GM18526 (cell line): ENCODE measurements around the gene RAB11FIP3.

ENCODE experiments used
- POLR2A ChIP-seq: IDR thresholded peaks from 3 replicates; pipeline ENCODE4 v1.6.1; 2011; ENCODE audit not compliant: insufficient read length; ENCODE audit errors: extremely low read depth

RAB11FIP3 gene

GRCh38 chr16:473046-474043, 47.9 kb downstream of the RAB11FIP3 start:
- no peak for TF ChIP-seq POLR2A

DNA sequence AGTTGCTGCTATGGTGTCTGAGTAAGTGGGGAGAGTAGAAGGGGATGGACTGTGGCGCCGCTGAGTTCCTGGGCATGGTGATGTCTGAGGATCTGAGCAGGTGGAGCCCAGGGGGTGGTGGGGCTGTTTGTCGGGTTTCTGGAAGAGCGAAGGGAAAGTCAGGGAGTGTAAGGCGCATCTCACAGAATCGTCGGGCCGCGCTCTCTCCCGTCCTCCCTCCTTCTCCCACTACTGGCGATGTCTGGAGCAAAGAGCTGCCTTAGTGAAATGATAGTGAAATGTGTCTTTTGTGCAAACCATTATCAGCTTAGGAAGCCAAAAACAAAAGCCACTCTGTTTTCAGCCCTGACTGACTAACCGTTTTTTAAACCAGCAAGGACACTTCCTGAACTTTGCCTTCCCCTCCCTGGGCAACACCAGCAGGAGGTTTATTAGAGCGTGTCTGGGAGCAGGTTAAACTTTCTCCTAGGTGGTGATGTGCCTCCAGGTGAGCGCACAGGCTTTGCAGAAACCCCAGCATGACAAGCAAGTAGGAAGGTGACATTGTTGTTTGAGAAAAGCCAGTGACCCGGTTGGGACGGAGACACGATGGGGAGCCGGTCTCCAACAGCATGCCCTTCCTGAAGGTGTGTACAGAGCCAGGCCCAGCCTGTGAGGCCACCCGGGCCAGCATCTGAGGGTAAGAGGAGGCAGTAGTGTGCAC, 49.1 kb downstream of the RAB11FIP3 start:
- TF ChIP-seq POLR2A = no peak

GRCh38 chr16:476039-476438, 50.6 kb downstream of the RAB11FIP3 start:
- no peak for TF ChIP-seq POLR2A

DNA sequence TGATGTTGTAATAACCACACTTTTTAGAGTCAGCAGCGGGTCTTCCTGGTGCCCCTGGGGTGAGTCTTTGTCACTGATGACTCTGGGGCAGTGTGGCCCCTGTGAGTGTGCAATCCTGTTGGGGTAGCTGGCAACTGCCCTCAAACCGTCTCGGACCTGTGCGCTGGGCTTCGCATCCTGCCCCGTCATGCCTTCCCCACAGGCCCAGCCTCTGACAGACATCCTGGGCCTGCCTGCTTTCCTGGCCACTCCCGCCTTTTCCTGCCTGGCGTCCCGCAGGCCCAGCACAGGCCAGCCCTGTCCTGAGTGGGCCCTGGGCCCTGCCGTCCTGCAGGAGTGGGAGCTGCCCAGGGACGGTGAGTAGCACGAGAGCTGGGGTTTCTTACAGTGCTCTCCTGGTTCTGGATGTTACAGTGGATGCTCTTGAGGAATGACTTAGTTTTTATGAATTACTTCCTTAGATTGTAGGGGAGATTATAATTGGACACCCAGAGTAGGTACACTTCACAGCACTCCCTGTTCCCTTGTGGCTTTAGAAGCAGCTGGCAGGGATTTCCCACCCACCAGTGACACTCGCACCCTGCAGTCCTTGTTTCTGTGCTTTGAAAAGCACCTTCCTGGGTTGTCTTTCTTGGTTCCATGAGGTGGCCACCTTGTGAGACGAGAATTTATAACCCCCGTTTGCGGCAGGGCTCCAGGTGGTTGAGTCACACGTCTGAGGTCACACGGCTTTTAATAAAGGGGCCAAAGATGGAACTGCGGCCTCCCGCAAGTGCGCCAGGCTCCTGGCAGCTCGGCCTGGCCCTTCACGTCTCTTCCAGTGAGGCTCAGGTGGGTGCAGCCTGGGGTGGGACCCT, 52.1 kb downstream of the RAB11FIP3 start:
- TF ChIP-seq POLR2A = no peak

DNA sequence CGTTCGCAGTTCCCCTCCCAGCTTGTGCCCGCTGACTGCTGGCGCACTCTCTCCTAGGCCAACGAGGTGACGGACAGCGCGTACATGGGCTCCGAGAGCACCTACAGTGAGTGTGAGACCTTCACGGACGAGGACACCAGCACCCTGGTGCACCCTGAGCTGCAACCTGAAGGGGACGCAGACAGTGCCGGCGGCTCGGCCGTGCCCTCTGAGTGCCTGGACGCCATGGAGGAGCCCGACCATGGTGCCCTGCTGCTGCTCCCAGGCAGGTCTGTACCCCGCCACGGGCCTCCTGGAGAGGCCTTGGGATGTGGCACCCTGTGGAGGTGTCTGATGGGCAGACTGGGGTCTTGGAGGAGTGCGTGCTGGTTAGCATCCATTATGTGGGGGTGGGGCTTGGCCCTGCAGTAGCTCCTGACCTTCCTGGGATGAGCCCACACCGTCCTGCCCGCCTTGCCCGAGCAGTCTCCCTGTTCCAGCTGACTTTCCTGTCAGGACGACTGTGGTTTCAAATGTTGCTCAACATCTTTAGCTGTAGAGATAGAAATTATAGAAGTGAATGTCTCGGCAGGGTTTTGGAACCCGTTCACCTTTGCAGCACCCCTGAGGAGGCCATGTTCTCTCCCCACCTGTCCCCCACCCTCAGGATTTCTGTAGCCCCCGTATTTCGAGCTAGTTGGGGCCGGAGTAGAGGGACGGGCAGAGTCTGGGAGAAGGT, 57.2 kb downstream of the RAB11FIP3 start:
- no peak for TF ChIP-seq POLR2A

GRCh38 chr16:483341-484075, 58.1 kb downstream of the RAB11FIP3 start:
- no peak for TF ChIP-seq POLR2A

DNA sequence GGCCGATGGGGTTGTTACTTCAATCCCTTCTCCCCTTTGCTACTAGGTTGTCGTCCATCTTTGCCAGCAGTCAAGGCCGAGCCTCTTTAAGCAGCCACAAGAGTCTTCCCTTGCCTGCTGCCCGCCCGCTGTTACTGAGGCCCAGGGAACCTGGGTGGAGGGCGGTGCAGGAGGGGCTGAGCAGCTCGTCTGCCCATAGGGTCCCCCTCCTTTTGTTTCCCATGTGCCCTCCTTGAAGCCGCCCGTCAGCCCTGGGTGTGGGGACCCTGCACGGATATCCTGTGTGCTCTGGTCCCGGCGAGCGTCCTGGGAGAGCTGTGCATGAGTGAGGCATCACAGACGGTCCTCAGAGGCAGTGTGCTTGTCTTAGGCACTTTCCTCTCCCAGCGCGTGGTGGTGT, 64.2 kb downstream of the RAB11FIP3 start:
- TF ChIP-seq POLR2A = no peak

DNA sequence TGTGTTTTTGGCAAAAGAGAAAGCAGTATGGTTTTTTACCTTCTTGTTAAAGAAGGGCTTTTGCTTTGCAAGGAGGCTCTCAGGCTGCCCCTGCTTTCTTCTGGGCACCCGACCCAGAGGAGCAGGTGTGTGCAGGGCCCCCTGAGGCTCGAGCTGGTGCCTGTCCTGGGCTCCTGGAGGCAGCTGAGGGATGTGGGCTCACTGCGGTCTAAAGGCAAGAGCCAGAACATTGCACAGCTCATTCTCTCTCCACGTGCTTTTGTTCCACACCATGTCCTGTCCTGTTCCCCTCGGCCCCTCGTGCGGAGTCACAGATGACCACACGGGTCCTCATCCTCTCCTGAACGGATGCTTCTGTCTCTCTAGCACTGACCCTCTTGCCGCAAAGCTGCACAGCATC, 65.3 kb downstream of the RAB11FIP3 start:
- no peak for TF ChIP-seq POLR2A

- TF ChIP-seq POLR2A = no peak
Observed at GRCh38 chr16:491220-491919, 65.9 kb downstream of the RAB11FIP3 start.

DNA sequence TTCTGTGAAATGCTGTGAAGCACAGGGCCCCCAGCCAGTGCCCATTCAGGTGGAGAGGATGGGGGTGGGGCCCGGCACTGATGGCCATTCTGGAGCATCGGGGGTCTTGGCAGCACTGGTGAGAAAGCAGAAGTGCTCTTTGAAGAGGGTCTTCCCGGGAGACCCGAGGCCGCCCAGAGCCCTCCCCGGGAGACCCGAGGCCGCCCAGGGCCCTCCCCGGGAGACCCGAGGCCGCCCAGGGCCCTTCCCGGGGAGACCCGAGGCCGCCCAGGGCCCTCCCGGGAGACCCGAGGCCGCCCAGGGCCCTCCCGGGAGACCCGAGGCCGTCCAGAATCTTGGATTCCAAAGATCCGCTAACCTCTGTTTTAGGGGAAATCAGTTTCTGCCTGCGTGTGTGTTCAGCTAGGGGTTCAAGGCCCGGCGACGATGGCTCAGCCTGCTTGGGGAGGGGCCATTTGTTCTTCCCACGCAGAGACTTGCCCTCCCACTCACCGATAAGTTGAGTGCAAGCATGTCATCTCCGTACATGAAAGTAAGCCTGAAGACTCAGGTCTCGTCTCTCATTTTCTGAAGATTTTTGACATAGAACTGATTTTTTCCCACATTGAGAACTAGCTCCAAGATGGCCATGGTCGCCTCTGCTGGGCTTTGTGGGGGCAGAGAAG, 66.9 kb downstream of the RAB11FIP3 start:
- no peak for TF ChIP-seq POLR2A

GRCh38 chr16:495127-495748, 69.8 kb downstream of the RAB11FIP3 start:
- no peak for TF ChIP-seq POLR2A

DNA sequence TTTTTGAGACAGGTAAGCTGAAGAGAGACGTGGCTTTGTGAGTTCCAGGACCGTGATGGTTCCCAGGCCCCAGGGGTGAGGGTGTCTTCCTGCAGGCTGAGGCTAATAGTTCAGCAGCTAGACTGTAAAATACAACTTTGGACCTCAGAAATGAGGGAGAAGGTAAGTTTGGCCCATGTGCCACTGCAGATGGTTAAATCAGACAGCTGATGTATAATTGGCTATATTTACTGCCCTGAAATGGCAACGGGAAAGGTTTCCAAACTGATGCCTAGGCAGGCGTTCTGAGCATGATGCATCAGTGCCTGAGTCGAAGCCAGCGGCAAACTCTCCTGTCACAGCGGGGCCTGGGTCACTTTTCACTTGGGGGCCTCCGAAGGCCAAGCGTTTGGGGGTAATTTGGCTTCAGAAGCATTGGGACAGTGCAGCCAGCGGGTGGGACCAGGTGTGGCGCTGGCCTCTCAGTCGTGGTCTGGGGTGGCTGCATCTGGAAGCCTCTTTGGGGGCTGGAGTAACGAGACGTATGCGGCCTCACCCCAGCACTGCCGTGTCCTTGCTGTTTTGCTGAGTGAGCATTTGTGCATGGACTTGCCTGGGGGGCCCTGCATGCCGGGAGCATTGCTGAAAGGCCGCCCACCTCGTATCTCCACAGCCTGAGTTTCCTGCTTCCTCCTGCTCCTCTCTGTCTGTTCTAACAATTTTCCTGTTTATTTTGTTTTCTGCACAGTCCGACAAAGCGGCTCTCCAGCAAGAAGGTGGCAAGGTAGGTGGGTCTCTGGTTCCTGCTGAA, 70.8 kb downstream of the RAB11FIP3 start:
- no peak for TF ChIP-seq POLR2A
